ENCODE measurements around the gene CRK.
"Not testable (repeated sequence)": the region's sequence is repeated elsewhere in the genome, so short reads cannot be mapped to it uniquely, and the experiment has no call there.

Gene CRK

DNA sequence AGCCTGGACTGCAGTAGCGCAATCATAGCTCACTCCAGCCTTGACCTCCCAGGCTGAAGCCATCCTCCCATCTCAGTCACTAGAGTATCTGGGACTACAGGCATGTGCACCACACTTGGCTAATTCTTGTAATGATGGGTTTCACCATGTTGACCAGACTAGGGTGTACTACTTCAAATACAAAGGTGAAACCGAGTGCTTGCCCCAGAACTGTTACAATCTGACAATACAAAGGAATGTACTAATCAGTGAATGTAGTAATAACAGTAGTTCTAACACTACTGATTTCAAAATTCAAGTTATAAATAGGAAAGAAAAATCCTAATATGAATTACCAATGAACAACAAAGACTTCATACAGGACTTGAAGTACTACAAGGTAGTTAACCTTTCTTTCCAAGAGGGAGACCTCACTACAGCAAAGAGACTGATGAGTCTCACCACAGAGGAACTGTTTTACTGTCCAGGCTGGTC is 24.4 kb downstream of the CRK start:
- DNase-seq (ENCODE audit: low read depth in 3 of 3, low spot score in 1 of 3) = no peak

DNA sequence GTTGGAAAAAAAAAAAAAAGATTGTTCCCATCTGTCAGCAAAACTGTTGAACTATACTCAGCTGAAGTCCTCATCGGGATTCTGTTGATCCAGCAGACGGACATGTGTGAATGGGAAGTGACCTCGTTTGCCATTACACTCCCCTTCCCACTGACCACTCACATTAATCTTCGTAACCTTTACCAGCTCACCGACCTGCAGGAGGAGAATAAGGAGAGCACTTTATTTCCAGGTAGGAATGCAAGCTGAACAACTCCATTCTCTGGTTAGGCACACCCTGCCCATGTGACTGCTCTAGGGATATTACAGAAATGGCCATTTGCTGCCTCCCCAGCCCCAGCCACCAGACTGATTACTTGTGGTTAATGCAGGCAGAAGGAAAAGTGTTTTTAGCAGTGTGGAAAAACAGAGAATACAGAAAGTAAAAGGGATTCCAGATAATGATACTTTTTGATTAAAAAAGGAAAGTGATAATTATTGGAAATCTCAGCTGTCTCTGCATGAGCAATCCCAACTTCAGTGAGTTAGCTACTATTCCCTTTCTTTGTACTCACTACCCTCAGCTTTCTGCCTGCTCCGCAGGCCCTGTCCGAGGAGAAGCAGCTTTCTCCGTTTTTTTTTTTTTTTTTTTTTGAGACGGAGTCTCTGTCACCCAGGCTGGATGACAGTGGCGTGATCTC is 32.4 kb downstream of the CRK start:
- DNase-seq (ENCODE audit: low read depth in 3 of 3, low spot score in 1 of 3) = no peak

DNA sequence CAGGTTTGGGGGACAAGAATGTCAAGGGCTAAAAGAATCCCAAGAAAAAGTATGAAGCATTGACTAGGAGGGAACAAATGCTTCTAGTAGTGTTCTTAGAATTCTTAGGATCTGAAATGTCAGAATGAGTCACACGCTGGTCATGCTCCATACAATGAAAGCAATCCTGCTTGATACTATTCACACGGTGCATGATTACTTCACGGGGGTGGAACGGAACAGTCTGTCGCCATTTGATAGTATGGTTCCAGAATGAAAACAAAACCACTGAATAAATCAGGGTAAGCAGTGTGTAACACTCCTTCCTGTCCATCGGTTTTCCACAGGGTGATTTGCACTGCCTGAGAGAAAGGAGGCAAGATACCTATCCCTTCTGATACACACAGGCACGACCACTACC is 33.1 kb downstream of the CRK start:
- DNase-seq (ENCODE audit: low read depth in 3 of 3, low spot score in 1 of 3) = no peak

DNA sequence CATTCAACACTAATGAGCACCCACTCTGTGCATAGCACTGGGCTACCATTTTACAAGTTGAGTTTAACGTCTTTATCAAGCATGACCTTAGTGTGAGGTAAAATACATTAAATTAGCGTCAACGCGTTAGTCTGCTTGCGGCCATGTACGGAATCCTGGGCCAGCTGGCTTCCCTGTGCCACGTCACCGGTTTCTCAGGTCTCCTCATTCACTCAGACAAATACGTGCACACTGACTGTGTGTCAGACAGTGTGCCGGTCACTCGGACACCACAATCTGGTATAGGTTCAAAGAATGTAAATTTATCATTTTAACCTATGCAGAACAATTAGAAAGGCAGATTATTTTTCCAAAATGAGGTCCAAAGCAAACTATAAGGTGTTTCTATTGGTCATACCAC is 34.6 kb downstream of the CRK start:
- no peak for DNase-seq (ENCODE audit: low read depth in 3 of 3, low spot score in 1 of 3)

DNA sequence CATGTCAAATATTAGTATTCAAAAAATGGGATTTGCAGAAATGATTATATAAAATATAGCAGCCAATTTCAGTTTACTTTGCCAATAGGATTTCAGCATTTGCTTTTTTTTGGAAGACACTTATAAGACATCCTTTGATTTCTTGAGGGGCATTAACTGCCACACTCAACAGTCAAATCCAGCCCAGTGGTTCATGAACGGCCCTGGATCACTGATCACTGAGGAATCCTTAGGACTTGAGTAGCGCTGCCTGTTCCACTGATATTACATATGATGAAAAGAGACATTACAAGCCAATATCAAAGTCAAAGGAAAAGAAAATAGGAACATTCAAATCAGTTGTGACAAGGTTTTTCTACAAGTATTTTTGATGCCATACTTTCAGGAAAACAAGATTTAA is 35.1 kb downstream of the CRK start:
- DNase-seq (ENCODE audit: low read depth in 3 of 3, low spot score in 1 of 3) = no peak

DNA sequence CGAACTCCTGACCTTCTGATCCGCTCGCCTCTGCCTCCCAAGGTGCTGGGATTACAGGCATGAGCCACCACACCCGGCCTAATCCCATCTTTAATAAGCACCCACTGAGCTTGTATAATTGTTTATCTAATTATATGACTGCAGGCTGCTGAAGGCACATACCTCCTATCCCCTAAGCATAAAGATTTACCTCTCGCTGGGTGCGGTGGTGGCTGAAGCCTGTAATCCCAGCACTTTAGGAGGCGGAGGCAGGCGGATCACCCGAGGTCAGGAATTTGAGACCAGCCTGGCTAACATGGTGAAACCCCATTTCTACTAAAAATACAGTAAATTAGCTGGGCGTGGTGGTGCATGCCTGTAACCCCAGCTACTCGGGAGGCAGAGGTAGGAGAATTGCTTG is 35.9 kb downstream of the CRK start:
- DNase-seq (ENCODE audit: low read depth in 3 of 3, low spot score in 1 of 3) = no peak

DNA sequence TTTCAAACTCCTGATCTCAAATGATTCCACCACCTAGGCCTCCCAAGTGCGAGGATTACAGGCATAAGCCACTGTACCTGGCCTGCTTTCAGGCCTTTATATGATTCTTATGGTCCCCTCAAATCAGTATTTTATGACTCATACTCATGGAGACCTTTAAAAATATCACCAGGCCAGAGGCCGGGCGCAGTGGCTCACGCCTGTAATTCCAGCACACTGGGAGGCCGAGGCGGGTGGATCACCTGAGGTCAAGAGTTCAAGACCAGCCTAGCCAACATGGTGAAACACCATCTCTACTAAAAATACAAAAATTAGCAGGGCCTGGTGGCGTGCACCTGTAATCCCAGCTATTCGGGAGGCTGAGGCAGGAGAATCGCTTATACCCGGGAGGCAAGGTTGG is 37.6 kb downstream of the CRK start:
- DNase-seq (ENCODE audit: low read depth in 3 of 3, low spot score in 1 of 3) = not testable (repeated sequence)

DNA sequence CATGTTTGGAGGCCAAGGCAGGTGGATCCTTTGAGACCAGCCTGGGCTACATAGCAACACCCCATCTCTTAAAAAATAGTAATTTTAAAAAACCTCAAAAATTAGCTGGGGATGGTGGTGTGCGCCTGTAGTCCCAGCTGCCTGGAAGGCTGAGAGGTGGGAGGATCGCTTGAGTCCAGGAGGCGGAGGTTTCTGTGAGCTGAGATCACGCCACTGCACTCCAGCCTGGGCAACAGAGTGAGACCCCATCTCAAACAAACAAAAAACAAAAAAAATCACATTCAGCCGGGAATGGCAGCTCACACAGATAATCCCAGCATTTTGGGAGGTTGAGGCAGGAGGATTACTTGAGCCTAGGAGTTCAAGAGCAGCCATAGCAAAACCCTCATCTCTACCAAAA is 39.6 kb downstream of the CRK start:
- DNase-seq (ENCODE audit: low read depth in 3 of 3, low spot score in 1 of 3) = no peak

DNA sequence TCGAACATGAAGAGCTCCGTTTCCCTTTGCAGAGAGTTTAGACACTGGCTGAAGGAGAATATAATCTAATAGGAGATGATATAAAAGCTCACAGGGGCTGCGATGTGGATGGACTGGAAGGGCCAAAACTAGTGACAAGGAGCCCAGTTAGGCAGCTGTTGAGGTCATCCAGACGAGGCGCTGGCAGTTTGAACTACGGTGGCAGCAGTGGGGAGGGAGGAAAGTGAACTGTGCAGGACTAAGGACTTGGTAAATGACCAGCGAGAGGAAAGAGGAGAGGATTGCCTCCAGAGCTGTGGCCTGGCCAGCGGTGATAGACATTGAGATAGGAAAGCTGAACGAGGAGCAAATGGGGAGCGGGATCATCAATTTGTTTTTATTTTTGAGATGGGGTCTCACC is 41.4 kb downstream of the CRK start:
- DNase-seq (ENCODE audit: low read depth in 3 of 3, low spot score in 1 of 3) = no peak

DNA sequence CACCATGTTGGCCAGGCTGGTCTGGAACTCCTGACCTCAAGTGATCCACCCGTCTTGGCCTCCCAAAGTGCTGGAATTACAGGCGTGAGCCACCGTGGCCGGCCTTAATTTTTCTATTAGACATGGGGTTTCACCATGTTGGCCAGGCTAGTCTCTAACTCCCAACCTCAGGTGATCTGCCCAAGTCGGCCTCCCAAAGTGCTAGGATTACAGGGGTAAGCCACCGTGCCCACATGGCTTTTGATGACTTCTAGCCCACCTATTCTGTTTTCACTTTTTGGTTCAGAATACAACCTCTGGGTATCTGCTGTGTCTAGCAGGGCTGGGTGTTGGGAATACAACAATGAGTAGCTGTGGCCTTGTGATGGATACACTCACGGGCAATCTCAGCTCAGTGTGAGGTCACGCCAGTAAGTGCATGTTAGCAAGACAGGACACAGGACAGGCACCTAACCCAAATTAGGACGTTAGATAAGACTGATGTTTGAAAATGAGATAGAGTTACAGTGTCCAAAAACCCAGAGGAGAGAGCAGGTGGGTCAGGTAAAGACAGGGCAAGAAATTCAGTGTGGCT is 41.9 kb downstream of the CRK start:
- DNase-seq (ENCODE audit: low read depth in 3 of 3, low spot score in 1 of 3) = no peak

- no peak for DNase-seq (ENCODE audit: low read depth in 3 of 3, low spot score in 1 of 3)
These were observed 42.7 kb downstream of the CRK start for GRCh38 chr17:1413281-1413791.

DNA sequence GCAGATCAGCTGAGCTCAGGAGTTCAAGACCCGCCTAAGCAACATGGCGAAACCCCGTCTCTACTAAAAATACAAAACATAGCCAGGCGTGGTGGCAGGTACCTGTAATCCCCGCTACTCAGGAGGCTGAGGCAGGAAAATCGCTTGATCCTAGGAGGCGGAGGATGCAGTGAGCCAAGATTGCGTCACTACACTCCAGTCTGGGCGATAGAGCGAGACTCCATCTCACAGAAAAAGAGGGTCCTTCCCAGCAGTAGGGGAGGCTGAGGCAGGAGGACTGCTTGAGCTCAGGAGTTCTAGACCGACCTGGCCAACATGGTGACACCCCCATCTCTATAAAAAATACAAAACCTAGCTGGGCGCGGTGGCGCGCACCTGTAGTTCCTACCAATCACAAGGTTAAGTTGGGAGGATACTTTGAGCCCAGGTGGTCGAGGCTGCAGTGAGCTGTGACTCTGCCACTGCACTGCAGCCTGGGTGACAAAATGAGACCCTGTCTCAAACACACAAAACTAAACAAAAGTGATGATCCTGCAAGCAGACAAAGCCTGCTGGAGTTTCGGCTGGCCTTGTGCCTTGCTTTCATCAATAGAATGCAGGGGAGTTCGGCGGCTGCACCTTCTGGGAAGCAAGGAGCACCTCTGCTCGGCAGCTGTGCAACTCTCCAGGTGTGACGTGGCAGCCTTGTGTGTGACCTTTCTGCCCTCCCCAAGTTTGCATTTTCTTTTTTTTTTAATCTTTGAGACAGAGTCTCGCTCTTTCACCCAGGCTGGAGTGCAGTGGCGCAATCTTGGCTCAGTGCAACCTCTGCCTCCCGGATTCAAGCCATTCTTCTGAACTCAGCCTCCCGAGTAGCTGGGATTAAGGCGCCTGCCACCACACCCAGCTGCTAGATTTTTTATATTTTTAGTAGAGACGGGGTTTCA is 43.6 kb downstream of the CRK start:
- no peak for DNase-seq (ENCODE audit: low read depth in 3 of 3, low spot score in 1 of 3)

GRCh38 chr17:1402262-1402586 is 53.8 kb downstream of the CRK start:
- DNase-seq (ENCODE audit: low read depth in 3 of 3, low spot score in 1 of 3) = no peak

GRCh38 chr17:1399679-1400512 is 56.1 kb downstream of the CRK start, which contains the start of gene YWHAE:
TSS of gene YWHAE (minus strand) at chr17:1400222. CDS start at chr17:1400110, 112 bp downstream.
- DNase-seq (ENCODE audit: low read depth in 3 of 3, low spot score in 1 of 3) = peak; percentile 86 to 95 (median 89)

DNA sequence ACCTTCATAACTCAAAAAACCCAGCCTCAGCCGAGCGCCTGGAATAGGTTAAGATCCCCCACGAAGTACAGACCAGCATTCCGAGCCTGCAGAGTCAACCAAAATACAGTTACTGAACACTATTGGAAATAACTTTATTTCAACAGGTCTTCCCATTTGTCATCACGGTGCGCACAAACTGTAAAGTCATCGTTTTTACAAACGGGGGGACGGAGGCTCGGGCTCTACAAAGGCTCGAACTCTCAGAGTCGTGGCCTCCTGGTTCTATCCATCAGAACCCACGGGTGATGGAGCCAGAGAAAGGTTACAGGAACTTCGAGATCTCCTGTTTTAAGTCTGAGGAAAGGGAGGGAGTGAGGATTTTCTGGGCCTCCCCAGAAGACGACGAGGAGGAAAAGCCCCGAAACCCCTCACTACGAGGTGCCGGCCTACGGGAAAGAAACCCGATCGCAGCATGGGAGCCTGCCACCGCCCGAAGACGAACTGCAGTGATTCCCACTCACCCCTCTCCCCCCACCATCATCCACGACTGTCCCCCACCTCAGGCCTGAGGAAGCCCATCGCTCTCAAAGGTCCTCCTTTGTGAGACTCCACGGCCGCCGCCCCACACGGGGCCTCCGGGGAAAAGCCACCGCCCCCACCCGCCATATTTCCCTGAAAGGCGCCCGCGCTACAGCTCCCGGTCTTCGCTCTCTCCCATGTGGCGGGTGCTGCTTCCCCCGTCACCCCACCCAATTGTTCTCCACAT is 56.9 kb downstream of the CRK start:
- no peak for DNase-seq (ENCODE audit: low read depth in 3 of 3, low spot score in 1 of 3)

- DNase-seq (ENCODE audit: low read depth in 3 of 3, low spot score in 1 of 3) = no peak
These were observed 58.0 kb downstream of the CRK start for GRCh38 chr17:1398028-1398427.

GRCh38 chr17:1395876-1396665 is 60.0 kb downstream of the CRK start:
- not testable (repeated sequence) for DNase-seq (ENCODE audit: low read depth in 3 of 3, low spot score in 1 of 3)

DNA sequence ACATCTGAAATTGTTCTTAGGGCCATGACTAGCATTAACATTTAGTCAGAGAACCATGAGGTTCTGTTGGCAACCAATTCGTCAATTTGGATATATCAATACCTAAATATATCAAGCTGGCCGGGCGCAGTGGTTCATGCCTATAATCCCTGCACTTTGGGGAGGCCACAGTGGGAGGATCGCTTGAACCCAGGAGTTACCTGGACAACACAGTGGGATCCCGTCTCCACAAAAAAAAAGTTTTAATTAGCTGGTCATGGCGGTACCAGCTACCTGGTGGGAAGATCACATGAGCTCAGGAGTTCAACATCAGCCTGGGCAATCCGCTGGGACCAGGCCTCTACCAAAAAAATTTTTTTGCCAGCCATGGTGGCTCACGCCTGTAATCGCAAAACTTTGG is 64.5 kb downstream of the CRK start:
- no peak for DNase-seq (ENCODE audit: low read depth in 3 of 3, low spot score in 1 of 3)

Measured in stimulated activated CD4-positive, alpha-beta T cell treated with anti-CD3 and anti-CD28 coated beads, TNF-alpha, amount 100 ng/mL, for 1 hour (primary cell).